Prostate gland (tissue), 2 donors: Measurements from ENCODE around the gene CACNG8. TPM values are rescaled to one million over a fixed set of nuclear protein-coding genes. Genes with fewer than 3 reads are reported as not detected.

Experiments used
- DNase-seq: peaks from one replicate; pipeline ENCODE4 v3.0.0-alpha.2; 2019; ENCODE audit warnings: low spot score
- H3K27ac ChIP-seq, 2 donors: fragments of 200-600 bp; sonication (generic); 2 replicates each; pipeline ENCODE4 v1.5.1; 2017 to 2019
- H3K27me3 ChIP-seq: fragments of 200-600 bp; sonication (generic); replicated peaks from 2 replicates; pipeline ENCODE4 v1.5.1; 2019; ENCODE audit not compliant: insufficient read depth
- H3K36me3 ChIP-seq, 2 donors: fragments of 200-600 bp; sonication (generic); 1 replicate in 1 of 2; 2 replicates in 1 of 2; pipeline versions ENCODE4 v1.5.1 to v1.8.1; 2017 to 2019
- H3K4me1 ChIP-seq: fragments of 200-600 bp; sonication (generic); replicated peaks from 2 replicates; pipeline ENCODE4 v1.5.1; 2019
- H3K4me3 ChIP-seq, 2 donors: fragments of 200-600 bp; sonication (generic); 2 replicates each; pipeline ENCODE4 v1.5.1; 2017 to 2019
- H3K9me3 ChIP-seq: fragments of 200-600 bp; sonication (generic); 2 replicates; pipeline ENCODE4 v1.5.1; 2017
- POLR2A ChIP-seq: fragments of 450-650 bp; IDR thresholded peaks from one replicate; pipeline ENCODE4 v1.6.1; 2016; ENCODE audit warnings: antibody characterized with exemption, mild to moderate bottlenecking
- POLR2AphosphoS5 ChIP-seq: sonication (generic); formaldehyde crosslinking; IDR thresholded peaks from one replicate; pipeline ENCODE4 v1.6.1; 2017; ENCODE audit warnings: antibody characterized with exemption
- WGBS: methylation state at CpG from one replicate; pipeline ENCODE4 v1.1.5; 2018; 5-methylcytosine and 5-hydroxymethylcytosine counted together
- intact Hi-C: fragments of 100-400 bp; cut with DNase I; formaldehyde crosslinking; loops from one replicate; pipeline ENCODE4 v1.14.2; 2022
- total RNA-seq, 2 donors: library from RNA; depleted of rRNA; stranded (reverse); fragments of >200 nt; gene quantifications; one replicate each; pipeline ENCODE4 v1.1.0, GENCODE V29; 2016
- TF ChIP-seq, protein P1 (sequence below), 4 experiments: fragments of 200-600 bp in 2 of 4; fragments of 450-650 bp in 2 of 4; sonication (generic) in 2 of 4; IDR thresholded peaks; 1 replicate in 3 of 4; 2 replicates in 1 of 4; pipeline ENCODE4 v1.5.1; 2016 to 2019; ENCODE audit warnings: antibody characterized with exemption in 4 of 4, mild to moderate bottlenecking in 2 of 4, moderate library complexity in 2 of 4

The CACNG8 gene
- total RNA-seq: under 1 TPM in 1 of 2 donors, not detected in 1; 0.51 TPM

GRCh38 chr19:53962887-53963431, at the start of gene CACNG8:
Gene CACNG8 (plus strand): TSS chr19:53962937.
- Histone ChIP-seq H3K4me3 (no peak within 1 kb of the TSS), H3K9me3 (no peaks in the 10 kb centered on the region), H3K27ac (no peak within 1 kb of the TSS), H3K36me3 (no peaks in the 10 kb centered on the region), H3K27me3 (peaks cover 26% of the 10 kb centered on the region), H3K4me1 (no peaks in the 10 kb centered on the region)
- intact Hi-C loops: no loop called here
- no peak for TF ChIP-seq POLR2AphosphoS5
- TF ChIP-seq POLR2A: no peak
- TF ChIP-seq, protein P1, sequence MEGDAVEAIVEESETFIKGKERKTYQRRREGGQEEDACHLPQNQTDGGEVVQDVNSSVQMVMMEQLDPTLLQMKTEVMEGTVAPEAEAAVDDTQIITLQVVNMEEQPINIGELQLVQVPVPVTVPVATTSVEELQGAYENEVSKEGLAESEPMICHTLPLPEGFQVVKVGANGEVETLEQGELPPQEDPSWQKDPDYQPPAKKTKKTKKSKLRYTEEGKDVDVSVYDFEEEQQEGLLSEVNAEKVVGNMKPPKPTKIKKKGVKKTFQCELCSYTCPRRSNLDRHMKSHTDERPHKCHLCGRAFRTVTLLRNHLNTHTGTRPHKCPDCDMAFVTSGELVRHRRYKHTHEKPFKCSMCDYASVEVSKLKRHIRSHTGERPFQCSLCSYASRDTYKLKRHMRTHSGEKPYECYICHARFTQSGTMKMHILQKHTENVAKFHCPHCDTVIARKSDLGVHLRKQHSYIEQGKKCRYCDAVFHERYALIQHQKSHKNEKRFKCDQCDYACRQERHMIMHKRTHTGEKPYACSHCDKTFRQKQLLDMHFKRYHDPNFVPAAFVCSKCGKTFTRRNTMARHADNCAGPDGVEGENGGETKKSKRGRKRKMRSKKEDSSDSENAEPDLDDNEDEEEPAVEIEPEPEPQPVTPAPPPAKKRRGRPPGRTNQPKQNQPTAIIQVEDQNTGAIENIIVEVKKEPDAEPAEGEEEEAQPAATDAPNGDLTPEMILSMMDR (IDR thresholded peaks at IDR 0.05): no peak
- DNase-seq: no peak
- WGBS: 1% methylated on average over 40 of the region's 55 CpGs

DNA sequence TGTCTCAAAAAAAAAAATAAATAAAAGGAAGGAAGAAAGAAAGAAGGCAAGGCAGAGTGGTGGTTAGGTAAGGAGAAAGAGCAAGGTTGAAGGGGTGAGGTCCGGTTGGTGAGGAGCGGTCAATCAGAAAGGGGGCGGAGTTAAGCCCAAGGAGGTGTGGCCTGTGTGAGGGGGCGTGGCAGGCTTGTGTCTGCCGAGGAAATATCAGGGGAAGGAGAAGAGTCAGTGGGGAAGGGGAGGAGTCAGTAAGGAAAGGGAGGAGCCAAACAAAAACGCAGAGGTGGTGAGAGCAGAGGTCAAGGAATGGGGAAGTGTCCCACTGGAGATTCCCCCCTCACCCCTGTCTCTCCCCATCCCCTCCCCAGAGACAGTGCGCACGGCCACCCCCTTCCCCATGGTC, 47.7 kb upstream of the CACNG8 start:
- intact Hi-C loops: no loop called here
- WGBS: 56% methylated on average over 8 of the region's 8 CpGs
- DNase-seq: no peak
- peaks cover 14% of the 10 kb centered on the region for H3K27me3 ChIP-seq
- H3K27ac ChIP-seq: no peak overlapping the region
- H3K4me1 ChIP-seq: no peaks in the 10 kb centered on the region
- no peaks in the 10 kb centered on the region for H3K36me3 ChIP-seq
- no peak overlapping the region for H3K4me3 ChIP-seq
- H3K9me3 ChIP-seq: no peaks in the 10 kb centered on the region
- TF ChIP-seq, protein P1 (IDR thresholded peaks at IDR 0.05): no peak
- TF ChIP-seq POLR2A (no peak), POLR2AphosphoS5 (no peak)

DNA sequence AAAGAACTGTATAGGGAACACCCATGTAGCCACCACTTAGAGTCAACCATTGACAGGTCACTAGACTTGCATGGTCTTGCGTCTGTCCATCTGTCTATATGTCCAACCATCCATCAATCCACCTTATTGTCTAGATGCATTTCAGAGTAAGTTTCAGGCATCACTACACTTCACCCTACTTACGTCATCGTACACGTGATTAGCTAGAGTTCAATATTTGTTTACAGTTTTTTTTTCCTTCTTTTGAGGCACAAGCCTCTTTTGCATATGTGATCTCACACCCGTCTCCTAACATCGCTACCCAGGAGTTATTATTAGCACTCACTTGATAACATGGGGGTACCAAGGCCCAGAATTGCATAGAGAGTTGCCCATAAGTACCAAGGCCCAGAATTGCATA, 46.7 kb upstream of the CACNG8 start:
- no peak for DNase-seq
- H3K36me3 ChIP-seq: no peaks in the 10 kb centered on the region
- no peak overlapping the region for H3K4me3 ChIP-seq
- TF ChIP-seq POLR2A: no peak
- TF ChIP-seq, protein P1 (IDR thresholded peaks at IDR 0.05): no peak
- no peak for TF ChIP-seq POLR2AphosphoS5
- peaks cover 11% of the 10 kb centered on the region for H3K27me3 ChIP-seq
- no peaks in the 10 kb centered on the region for H3K9me3 ChIP-seq
- WGBS: 74% methylated on average over 6 of the region's 6 CpGs
- intact Hi-C loops: no loop called here
- no peaks in the 10 kb centered on the region for H3K4me1 ChIP-seq
- no peak overlapping the region for H3K27ac ChIP-seq

DNA sequence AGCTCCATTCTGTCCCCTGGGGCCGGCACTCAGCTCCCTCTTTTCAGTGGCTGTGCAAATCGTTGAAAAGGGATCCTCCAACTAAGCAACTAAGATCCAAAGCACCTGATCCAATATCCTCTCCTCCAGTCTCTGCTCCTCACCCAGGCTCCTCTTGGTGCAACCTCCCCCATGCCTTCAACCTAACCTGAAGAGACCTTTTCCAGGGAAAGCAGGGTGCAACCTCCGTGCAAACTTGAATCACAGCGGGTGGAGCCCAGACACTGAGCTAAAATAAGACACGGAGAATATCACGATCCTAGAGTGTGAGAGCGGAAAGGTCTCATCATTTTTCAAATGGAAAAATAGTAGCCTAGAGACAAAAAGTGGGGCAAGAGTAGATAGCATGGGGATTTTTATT, 45.4 kb upstream of the CACNG8 start:
- TF ChIP-seq, protein P1 (IDR thresholded peaks at IDR 0.05): no peak
- TF ChIP-seq POLR2AphosphoS5 (no peak), POLR2A (no peak)

GRCh38 chr19:53927739-53928138, 35.0 kb upstream of the CACNG8 start:
- DNase-seq: no peak
- Histone ChIP-seq H3K27ac (no peak overlapping the region), H3K36me3 (no peaks in the 10 kb centered on the region), H3K4me3 (no peak overlapping the region), H3K9me3 (no peaks in the 10 kb centered on the region), H3K27me3 (no peaks in the 10 kb centered on the region), H3K4me1 (no peaks in the 10 kb centered on the region)
- WGBS: 41% methylated on average over 8 of the region's 8 CpGs
- TF ChIP-seq, protein P1 (IDR thresholded peaks at IDR 0.05): no peak
- TF ChIP-seq POLR2AphosphoS5 (no peak), POLR2A (no peak)
- intact Hi-C loops: no loop called here

More for the DNA sequence above, 45.4 kb upstream of the CACNG8 start:
- Histone ChIP-seq H3K4me1 (no peaks in the 10 kb centered on the region), H3K27me3 (peaks cover 6% of the 10 kb centered on the region), H3K4me3 (no peak overlapping the region), H3K9me3 (no peaks in the 10 kb centered on the region), H3K36me3 (no peaks in the 10 kb centered on the region), H3K27ac (no peak overlapping the region)
- DNase-seq: no peak
- 89% methylated on average over 7 of the region's 7 CpGs for WGBS
- intact Hi-C loops: no loop called here
